Sigmoid colon (tissue), 7 donors: ENCODE data around the gene AUTS2. TPM values are rescaled to one million over a fixed set of nuclear protein-coding genes. Genes with fewer than 3 reads are reported as not detected.

ENCODE experiments used
- DNase-seq: peaks from one replicate; pipeline ENCODE4 v3.0.0-alpha.2; 2019
- H3K27ac ChIP-seq, 4 donors: fragments of 200-600 bp; sonication (generic); one replicate each; pipeline ENCODE4 v1.5.1; 2016 to 2019; ENCODE audit warnings: mild to moderate bottlenecking in 1 of 4
- H3K27me3 ChIP-seq, 3 donors: fragments of 200-600 bp; sonication (generic); one replicate each; pipeline ENCODE4 v1.5.1; 2019; ENCODE audit warnings: mild to moderate bottlenecking in 1 of 3
- H3K36me3 ChIP-seq, 4 donors: fragments of 200-600 bp; sonication (generic); one replicate each; pipeline ENCODE4 v1.5.1; 2016 to 2019
- H3K4me1 ChIP-seq, 4 donors: fragments of 200-600 bp; sonication (generic); one replicate each; pipeline ENCODE4 v1.5.1; 2017 to 2019
- H3K4me3 ChIP-seq, 4 donors: fragments of 200-600 bp; sonication (generic); one replicate each; pipeline ENCODE4 v1.5.1; 2017 to 2019; ENCODE audit warnings: mild to moderate bottlenecking in 2 of 4, moderate library complexity in 1 of 4
- H3K9me3 ChIP-seq, 4 donors: fragments of 200-600 bp in 3 of 4; sonication (generic) in 3 of 4; one replicate each; pipeline versions ENCODE4 v1.5.1 to v1.6.1; 2013 to 2019
- CTCF ChIP-seq, 4 experiments: fragments of 450-650 bp in 3 of 4; fragments of 200-600 bp in 1 of 4; IDR thresholded peaks; one replicate each; pipeline ENCODE4 v1.5.1; 2016 to 2019; ENCODE audit warnings: antibody characterized with exemption in 4 of 4, mild to moderate bottlenecking in 3 of 4, moderate library complexity in 2 of 4
- EP300 ChIP-seq, 4 donors: sonication (generic); formaldehyde crosslinking; IDR thresholded peaks; one replicate each; pipeline ENCODE4 v1.6.1; 2017; ENCODE audit warnings: antibody characterized with exemption in 4 of 4
- POLR2A ChIP-seq, 2 donors: fragments of 450-650 bp; IDR thresholded peaks; one replicate each; pipeline ENCODE4 v1.6.1; 2016; ENCODE audit warnings: antibody characterized with exemption in 2 of 2, mild to moderate bottlenecking in 2 of 2, moderate library complexity in 2 of 2
- POLR2AphosphoS5 ChIP-seq, 4 donors: sonication (generic); formaldehyde crosslinking; IDR thresholded peaks; one replicate each; pipeline ENCODE4 v1.6.1; 2017; ENCODE audit warnings: antibody characterized with exemption in 4 of 4
- WGBS, 2 donors: extraction: QIAGEN DNeasy Blood & Tissue Kit; methylation state at CpG; one replicate each; pipeline ENCODE4 v1.1.7; 2013; 5-methylcytosine and 5-hydroxymethylcytosine counted together
- intact Hi-C: fragments of 100-400 bp; cut with DNase I; formaldehyde crosslinking; loops from one replicate; pipeline ENCODE4 v1.15.1; 2023
- polyA plus RNA-seq, 3 donors: library from polyadenylated mRNA; stranded (reverse); fragments of 200-250 nt; gene quantifications; one replicate each; pipeline ENCODE4 v1.2.3, GENCODE V29; 2013
- total RNA-seq, 4 donors: library from RNA; depleted of rRNA; stranded (reverse); fragments of >200 nt; gene quantifications; one replicate each; pipeline ENCODE4 v1.1.0, GENCODE V29; 2016
- donor health status: healthy with polysubstance abuse.
- donor health status: Bipolar disorder and iron deficiency.
- donor health status: healthy.

Gene AUTS2
- total and polyA plus RNA-seq, 7 donors: 3.6 to 55.7 (median 25.5) TPM

- Histone ChIP-seq H3K4me3 (no peak overlapping the region), H3K27ac (no peak overlapping the region), H3K36me3 (no peaks in the 10 kb centered on the region), H3K9me3 (no peaks in the 10 kb centered on the region), H3K4me1 (peaks cover 0 to 56% (median 38%) of the 10 kb centered on the region in 4 donors), H3K27me3 (no peaks in the 10 kb centered on the region)
- WGBS, 2 donors: 44 to 58% methylated on average over 2 of the region's 2 CpGs
- DNase-seq: no peak
- intact Hi-C loops: no loop called here
- TF ChIP-seq CTCF (IDR thresholded peaks at IDR 0.05) (no peak), EP300 (IDR thresholded peaks at IDR 0.05) (no peak), POLR2A (IDR thresholded peaks at IDR 0.05) (no peak), POLR2AphosphoS5 (IDR thresholded peaks at IDR 0.05) (no peak)
These were observed 5.7 kb downstream of the AUTS2 start for GRCh38 chr7:69603937-69604494.

- intact Hi-C loops: no loop called here
These were observed 6.8 kb downstream of the AUTS2 start for GRCh38 chr7:69605070-69605469.

GRCh38 chr7:69605546-69605945 lies 7.3 kb downstream of the AUTS2 start:
- Histone ChIP-seq H3K27ac (no peak overlapping the region), H3K4me3 (no peak overlapping the region), H3K36me3 (no peaks in the 10 kb centered on the region), H3K4me1 (peaks cover 0 to 65% (median 40%) of the 10 kb centered on the region in 4 donors), H3K27me3 (no peaks in the 10 kb centered on the region), H3K9me3 (no peaks in the 10 kb centered on the region)
- 20 to 29% methylated on average over 2 of the region's 2 CpGs for WGBS, 2 donors
- DNase-seq: no peak
- TF ChIP-seq POLR2AphosphoS5 (IDR thresholded peaks at IDR 0.05) (no peak), EP300 (IDR thresholded peaks at IDR 0.05) (no peak), POLR2A (IDR thresholded peaks at IDR 0.05) (no peak), CTCF (IDR thresholded peaks at IDR 0.05) (no peak)
- intact Hi-C loops: no loop called here

More at GRCh38 chr7:69605070-69605469, 6.8 kb downstream of the AUTS2 start:
- Histone ChIP-seq H3K27me3 (no peaks in the 10 kb centered on the region), H3K4me3 (no peak overlapping the region), H3K27ac (no peak overlapping the region), H3K36me3 (no peaks in the 10 kb centered on the region), H3K4me1 (peaks cover 0 to 64% (median 39%) of the 10 kb centered on the region in 4 donors), H3K9me3 (no peaks in the 10 kb centered on the region)
- 72 to 78% methylated on average over 3 of the region's 3 CpGs for WGBS, 2 donors
- TF ChIP-seq POLR2AphosphoS5 (IDR thresholded peaks at IDR 0.05) (no peak), POLR2A (IDR thresholded peaks at IDR 0.05) (no peak), EP300 (IDR thresholded peaks at IDR 0.05) (no peak), CTCF (IDR thresholded peaks at IDR 0.05) (no peak)
- DNase-seq: no peak

- DNase-seq: no peak
- Histone ChIP-seq H3K9me3 (no peaks in the 10 kb centered on the region), H3K4me1 (peaks cover 0 to 50% (median 23%) of the 10 kb centered on the region in 4 donors), H3K4me3 (no peak overlapping the region), H3K27me3 (no peaks in the 10 kb centered on the region), H3K27ac (no peak overlapping the region), H3K36me3 (no peaks in the 10 kb centered on the region)
- WGBS, 2 donors: 58 to 85% methylated on average over 4 of the region's 4 CpGs
- no peak for TF ChIP-seq CTCF (IDR thresholded peaks at IDR 0.05)
- no peak for TF ChIP-seq POLR2AphosphoS5 (IDR thresholded peaks at IDR 0.05)
- TF ChIP-seq POLR2A (IDR thresholded peaks at IDR 0.05): no peak
- no peak for TF ChIP-seq EP300 (IDR thresholded peaks at IDR 0.05)
- intact Hi-C loops: no loop called here
These were observed 9.8 kb downstream of the AUTS2 start for GRCh38 chr7:69608049-69608448.

GRCh38 chr7:69608878-69609277 lies 10.6 kb downstream of the AUTS2 start:
- no peak overlapping the region for H3K4me3 ChIP-seq
- no peak overlapping the region for H3K27ac ChIP-seq
- H3K36me3 ChIP-seq: no peaks in the 10 kb centered on the region
- H3K9me3 ChIP-seq: no peaks in the 10 kb centered on the region
- no peak for TF ChIP-seq POLR2AphosphoS5 (IDR thresholded peaks at IDR 0.05)
- TF ChIP-seq CTCF (IDR thresholded peaks at IDR 0.05): no peak
- TF ChIP-seq EP300 (IDR thresholded peaks at IDR 0.05): no peak
- no peak for TF ChIP-seq POLR2A (IDR thresholded peaks at IDR 0.05)
- intact Hi-C loops: no loop called here
- peaks cover 0 to 41% (median 15%) of the 10 kb centered on the region in 4 donors for H3K4me1 ChIP-seq
- H3K27me3 ChIP-seq: no peaks in the 10 kb centered on the region
- DNase-seq: no peak
- 53 to 83% methylated on average over 1 of the region's 1 CpG for WGBS, 2 donors
